Nephron progenitor cell (in vitro differentiated cells): ENCODE results near the gene BAHCC1.

ENCODE experiments used
- DNase-seq: peaks from one replicate; pipeline ENCODE4 v3.0.0; 2021
- H3K27ac Mint-ChIP-seq: 2 replicates; pipeline ENCODE4 v1.8.0; 2021; ENCODE audit warnings: mild to moderate bottlenecking, moderate library complexity, mixed read lengths
- H3K27me3 Mint-ChIP-seq: 2 replicates; pipeline ENCODE4 v1.8.0; 2021; ENCODE audit warnings: mild to moderate bottlenecking, low read depth, mixed read lengths; ENCODE audit not compliant: poor library complexity
- H3K36me3 Mint-ChIP-seq: 2 replicates; pipeline ENCODE4 v1.8.0; 2021; ENCODE audit warnings: low read depth, mixed read lengths
- H3K4me1 Mint-ChIP-seq: 2 replicates; pipeline ENCODE4 v1.8.0; 2021; ENCODE audit warnings: mixed read lengths
- H3K4me3 Mint-ChIP-seq: 2 replicates; pipeline ENCODE4 v1.8.0; 2021; ENCODE audit warnings: mild to moderate bottlenecking, moderate library complexity, mixed read lengths
- H3K9me3 Mint-ChIP-seq: 2 replicates; pipeline ENCODE4 v1.8.0; 2021; ENCODE audit warnings: mild to moderate bottlenecking, moderate library complexity, mixed read lengths
- TF ChIP-seq, protein P1 (sequence below): fragments of 200-600 bp; sonication (generic); IDR thresholded peaks from 2 replicates; pipeline ENCODE4 v1.5.0; 2021; ENCODE audit warnings: antibody characterized with exemption

The BAHCC1 gene

DNA sequence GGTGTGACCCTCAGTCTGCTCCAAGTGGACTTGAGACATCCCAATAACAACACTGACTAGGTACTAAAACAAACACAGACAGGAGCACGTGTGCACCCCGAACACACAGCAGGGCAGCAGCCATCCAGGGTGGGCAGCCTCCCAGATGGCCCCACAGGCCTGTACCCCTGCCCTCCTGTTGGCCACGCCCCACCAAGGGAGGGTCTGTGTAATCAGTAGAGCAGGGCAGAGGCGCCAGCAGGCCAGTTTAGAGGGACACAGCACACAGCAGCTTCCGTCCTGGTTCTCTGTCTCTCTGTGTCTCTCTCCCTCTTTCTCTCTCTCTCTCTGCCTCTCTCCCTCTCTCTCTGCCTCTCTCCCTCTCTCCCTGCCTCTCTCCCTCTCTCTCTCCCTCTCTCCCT lies 95.9 kb downstream of the BAHCC1 start:
- Mint-ChIP-seq H3K27me3 (peaks cover 13% of the 10 kb centered on the region), H3K4me3 (no peak overlapping the region), H3K27ac (no peak overlapping the region), H3K9me3 (no peaks in the 10 kb centered on the region), H3K4me1 (peaks cover 52% of the 10 kb centered on the region), H3K36me3 (no peaks in the 10 kb centered on the region)
- no peak for DNase-seq
- TF ChIP-seq, protein P1, sequence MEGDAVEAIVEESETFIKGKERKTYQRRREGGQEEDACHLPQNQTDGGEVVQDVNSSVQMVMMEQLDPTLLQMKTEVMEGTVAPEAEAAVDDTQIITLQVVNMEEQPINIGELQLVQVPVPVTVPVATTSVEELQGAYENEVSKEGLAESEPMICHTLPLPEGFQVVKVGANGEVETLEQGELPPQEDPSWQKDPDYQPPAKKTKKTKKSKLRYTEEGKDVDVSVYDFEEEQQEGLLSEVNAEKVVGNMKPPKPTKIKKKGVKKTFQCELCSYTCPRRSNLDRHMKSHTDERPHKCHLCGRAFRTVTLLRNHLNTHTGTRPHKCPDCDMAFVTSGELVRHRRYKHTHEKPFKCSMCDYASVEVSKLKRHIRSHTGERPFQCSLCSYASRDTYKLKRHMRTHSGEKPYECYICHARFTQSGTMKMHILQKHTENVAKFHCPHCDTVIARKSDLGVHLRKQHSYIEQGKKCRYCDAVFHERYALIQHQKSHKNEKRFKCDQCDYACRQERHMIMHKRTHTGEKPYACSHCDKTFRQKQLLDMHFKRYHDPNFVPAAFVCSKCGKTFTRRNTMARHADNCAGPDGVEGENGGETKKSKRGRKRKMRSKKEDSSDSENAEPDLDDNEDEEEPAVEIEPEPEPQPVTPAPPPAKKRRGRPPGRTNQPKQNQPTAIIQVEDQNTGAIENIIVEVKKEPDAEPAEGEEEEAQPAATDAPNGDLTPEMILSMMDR = no peak

DNA sequence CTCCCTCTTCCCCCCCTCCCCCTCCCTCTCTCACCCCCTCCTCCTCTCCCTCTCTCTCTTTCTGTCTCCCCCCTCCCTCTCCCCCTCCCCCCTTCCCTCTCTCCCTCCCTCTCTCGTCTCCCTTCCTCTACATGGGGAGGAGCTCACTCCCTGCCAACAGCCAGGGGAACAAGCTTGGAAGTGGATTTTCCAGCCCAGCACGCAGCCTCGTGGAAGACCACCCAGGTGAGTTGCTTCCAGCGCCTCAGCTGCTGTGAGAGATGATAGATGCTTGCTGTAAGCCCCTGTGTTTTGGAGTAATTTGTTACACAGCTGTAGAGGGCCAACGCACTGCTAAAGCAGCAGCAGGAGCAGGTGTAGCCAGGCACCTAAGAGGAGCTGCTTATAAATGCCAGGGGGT lies 96.5 kb downstream of the BAHCC1 start:
- Mint-ChIP-seq H3K9me3 (no peaks in the 10 kb centered on the region), H3K36me3 (no peaks in the 10 kb centered on the region), H3K27me3 (peaks cover 8% of the 10 kb centered on the region), H3K4me1 (peaks cover 46% of the 10 kb centered on the region), H3K27ac (no peak overlapping the region), H3K4me3 (no peak overlapping the region)
- TF ChIP-seq, protein P1 = no peak
- DNase-seq = no peak

DNA sequence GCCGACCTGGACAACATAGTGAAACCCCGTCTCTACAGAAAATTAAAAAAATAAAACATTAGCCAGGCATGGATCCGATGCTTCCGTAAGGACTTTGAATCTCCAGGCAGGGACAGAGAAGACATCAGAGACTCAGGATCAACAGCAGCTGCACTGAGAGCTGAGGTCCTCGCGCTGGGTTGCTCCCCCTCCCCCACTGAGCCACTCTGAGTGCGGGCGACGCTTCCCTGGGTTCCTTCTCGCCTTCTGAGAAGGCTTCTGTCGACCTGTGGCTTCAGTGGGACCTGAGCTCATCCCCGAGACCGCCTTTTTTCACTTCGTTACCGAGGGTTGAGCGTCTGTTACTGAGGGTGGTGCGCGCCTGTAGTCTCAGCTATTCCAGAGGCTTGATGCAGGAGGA lies 96.9 kb downstream of the BAHCC1 start:
- Mint-ChIP-seq H3K9me3 (no peaks in the 10 kb centered on the region), H3K36me3 (no peaks in the 10 kb centered on the region), H3K4me3 (no peak overlapping the region), H3K27ac (no peak overlapping the region), H3K4me1 (peaks cover 46% of the 10 kb centered on the region), H3K27me3 (peaks cover 7% of the 10 kb centered on the region)
- TF ChIP-seq, protein P1 = no peak
- DNase-seq = no peak

DNA sequence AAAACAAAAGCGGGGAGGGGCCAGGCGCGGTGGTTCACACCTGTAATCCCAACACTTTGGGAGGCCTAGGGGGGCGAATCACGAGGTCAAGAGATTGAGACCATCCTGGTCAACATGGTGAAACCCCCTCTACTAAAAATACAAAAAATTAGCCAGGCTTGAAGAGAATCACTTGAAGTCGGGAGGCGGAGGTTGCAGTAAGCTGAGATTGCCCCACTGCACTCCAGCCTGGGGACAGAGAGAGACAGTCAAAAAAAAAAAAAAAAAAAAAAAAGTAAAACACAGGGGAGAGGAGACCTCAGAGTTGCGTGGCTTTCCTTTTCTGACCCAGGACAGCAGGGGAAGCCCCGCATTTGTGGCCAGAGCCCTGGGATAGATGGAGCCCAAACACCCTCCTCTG lies 97.4 kb downstream of the BAHCC1 start:
- peaks cover 7% of the 10 kb centered on the region for H3K27me3 Mint-ChIP-seq
- no peaks in the 10 kb centered on the region for H3K9me3 Mint-ChIP-seq
- H3K27ac Mint-ChIP-seq = no peak overlapping the region
- no peak for DNase-seq
- no peak overlapping the region for H3K4me3 Mint-ChIP-seq
- TF ChIP-seq, protein P1 = no peak
- no peaks in the 10 kb centered on the region for H3K36me3 Mint-ChIP-seq
- H3K4me1 Mint-ChIP-seq = peaks cover 46% of the 10 kb centered on the region

DNA sequence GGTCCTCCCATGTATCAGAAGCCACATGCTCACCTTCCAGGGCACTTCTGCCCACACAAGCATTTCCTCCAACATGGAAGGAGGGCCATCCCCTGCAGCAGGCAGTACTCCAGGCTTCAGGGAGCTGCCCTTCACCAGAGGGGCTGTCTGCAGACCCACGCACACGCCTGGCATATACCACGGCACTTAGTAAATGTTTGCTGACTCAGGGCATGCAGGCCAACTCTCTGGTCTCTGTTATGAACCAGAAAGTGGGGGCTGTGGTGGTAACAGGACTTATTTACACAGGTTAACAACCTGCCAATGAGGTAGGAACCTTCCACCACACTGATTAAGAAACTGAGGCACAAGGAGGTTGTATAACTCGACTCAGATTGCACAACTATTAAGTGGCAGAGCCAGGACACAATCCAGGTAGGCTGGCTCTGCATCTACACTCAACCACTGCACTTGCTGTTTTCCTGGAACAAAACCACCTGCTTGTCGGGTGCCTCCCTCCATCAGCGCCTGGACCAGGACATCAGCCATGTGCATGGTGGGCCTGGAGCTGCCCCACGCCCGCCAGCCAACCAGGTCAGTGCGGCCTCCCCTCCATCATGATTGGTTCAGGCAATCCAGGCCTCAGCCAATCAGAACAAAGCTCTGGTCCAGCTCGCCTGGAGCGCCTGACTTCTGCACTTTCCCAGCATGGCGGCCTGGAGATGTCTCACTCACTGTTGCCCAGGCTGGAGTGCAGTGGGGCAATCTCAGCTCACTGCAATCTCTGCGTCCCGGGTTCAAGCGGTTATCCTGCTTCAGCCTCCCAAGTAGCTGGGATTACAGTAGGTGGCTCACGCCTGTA lies 98.2 kb downstream of the BAHCC1 start:
- H3K9me3 Mint-ChIP-seq = no peaks in the 10 kb centered on the region

More for the DNA sequence above, 98.2 kb downstream of the BAHCC1 start:
- Mint-ChIP-seq H3K4me1 (peaks cover 46% of the 10 kb centered on the region), H3K27ac (no peak overlapping the region), H3K36me3 (no peaks in the 10 kb centered on the region), H3K4me3 (no peak overlapping the region), H3K27me3 (peaks cover 7% of the 10 kb centered on the region)
- TF ChIP-seq, protein P1 = no peak
- no peak for DNase-seq
